Body of pancreas (tissue), 4 donors: ENCODE results near the gene CFAP57. TPM values are rescaled to one million over a fixed set of nuclear protein-coding genes. Genes with fewer than 3 reads are reported as not detected.

Source experiments
- ATAC-seq: fragments of 150-250 bp; one replicate; pipeline ENCODE4 v1.9.1; 2016
- DNase-seq, 4 donors: peaks; one replicate each; pipeline ENCODE4 v3.0.0-alpha.2; 2019
- H3K27ac ChIP-seq, 4 donors: fragments of 200-600 bp; sonication (generic); 1 replicate in 3 of 4; 2 replicates in 1 of 4; pipeline versions ENCODE4 v1.5.1 to v1.6.1; 2016 to 2019; ENCODE audit warnings: mild to moderate bottlenecking in 1 of 4, mixed read lengths in 1 of 4, moderate library complexity in 1 of 4
- H3K27me3 ChIP-seq, 2 donors: fragments of 200-600 bp; sonication (generic); one replicate each; pipeline ENCODE4 v1.6.0; 2016; ENCODE audit warnings: mild to moderate bottlenecking in 1 of 2
- H3K36me3 ChIP-seq, 2 donors: fragments of 200-600 bp; sonication (generic); replicated peaks in 1 of 2; 2 replicates each; pipeline ENCODE4 v1.5.1; 2016; ENCODE audit warnings: low read depth in 2 of 2; ENCODE audit not compliant: insufficient read depth in 1 of 2
- H3K4me1 ChIP-seq: fragments of 200-600 bp; sonication (generic); one replicate; pipeline ENCODE4 v1.6.0; 2016
- H3K4me3 ChIP-seq, 2 donors: fragments of 200-600 bp; sonication (generic); 1 replicate in 1 of 2; 2 replicates in 1 of 2; pipeline ENCODE4 v1.5.1; 2016 to 2019
- H3K9me3 ChIP-seq, 3 donors: fragments of 200-600 bp; sonication (generic); 1 replicate in 2 of 3; 2 replicates in 1 of 3; pipeline ENCODE4 v1.5.1; 2016
- POLR2A ChIP-seq, 3 donors: fragments of 450-650 bp; IDR thresholded peaks; one replicate each; pipeline ENCODE4 v1.6.1; 2016; ENCODE audit warnings: antibody characterized with exemption in 3 of 3, mild to moderate bottlenecking in 2 of 3
- WGBS, 2 donors: methylation state at CpG; one replicate each; pipeline ENCODE4 v1.1.5; 2017; 5-methylcytosine and 5-hydroxymethylcytosine counted together
- intact Hi-C: fragments of 100-400 bp; cut with DNase I; formaldehyde crosslinking; loops from one replicate; pipeline ENCODE4 v1.15.1; 2023
- microRNA-seq, 2 donors: library from miRNA; unstranded; fragments of <30 nt; microRNA quantifications; one replicate each; pipeline ENCODE4, GENCODE V29; 2016; ENCODE audit warnings: borderline number of aligned reads in 2 of 2, borderline replicate concordance in 2 of 2
- small RNA-seq: library from RNA; depleted of rRNA; stranded (forward); fragments of <200 nt; gene quantifications from one replicate; pipeline ENCODE3, GENCODE V24; 2016
- total RNA-seq, 2 donors: library from RNA; depleted of rRNA; stranded (reverse); fragments of >200 nt; gene quantifications; one replicate each; pipeline ENCODE4 v1.1.0, GENCODE V29; 2016
- TF ChIP-seq, protein P1 (sequence below), 7 experiments: fragments of 450-650 bp in 4 of 7; fragments of 200-600 bp in 3 of 7; sonication (generic) in 3 of 7; IDR thresholded peaks; one replicate each; pipeline ENCODE4 v1.5.1; 2016 to 2019; ENCODE audit warnings: antibody characterized with exemption in 7 of 7

The CFAP57 gene
- total RNA-seq, 2 donors from 2014 or later = 0.26 to 1.3 TPM

DNA sequence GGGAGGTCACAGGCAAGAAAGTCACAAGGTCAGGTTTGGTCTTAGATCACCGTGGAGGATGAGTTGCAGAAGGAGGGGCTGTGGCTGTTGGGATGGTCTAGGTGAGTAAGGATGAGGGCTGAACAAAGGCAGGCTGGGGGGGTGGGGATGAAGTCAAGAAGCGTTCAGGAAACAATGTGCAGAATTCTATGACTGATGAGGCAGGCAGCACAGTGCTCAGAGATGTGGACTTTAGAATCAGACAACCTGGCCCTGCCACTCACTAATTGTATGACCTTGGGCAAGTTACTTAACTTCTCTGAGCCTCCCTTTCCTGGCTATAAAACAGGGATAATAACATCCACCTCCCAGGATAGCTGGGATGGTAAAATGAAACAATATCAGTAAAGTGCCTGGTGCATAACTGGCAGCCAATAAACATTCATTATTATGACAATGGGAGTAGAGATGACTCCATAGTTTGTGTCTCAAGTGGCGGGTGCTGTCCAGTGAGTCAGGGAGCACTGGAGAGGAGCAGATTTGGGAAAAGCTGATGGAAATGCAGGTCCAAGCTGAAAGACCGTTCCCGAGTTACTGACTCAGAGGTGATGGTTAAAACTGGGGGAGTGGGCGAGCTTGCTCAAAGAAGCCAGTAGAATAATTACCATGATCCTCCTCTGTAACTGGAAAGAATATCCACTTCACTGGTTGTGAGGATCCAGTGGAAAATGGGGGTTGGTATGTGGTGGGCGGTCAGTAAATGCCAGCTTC, 130.8 kb downstream of the CFAP57 start:
- H3K27me3 ChIP-seq = no peaks in the 10 kb centered on the region
- DNase-seq = no peak
- no peak overlapping the region for H3K4me3 ChIP-seq
- 62 to 70% methylated on average over 7 of the region's 7 CpGs for WGBS, 2 donors
- ATAC-seq = no peak
- intact Hi-C loops = no loop called here
- no peaks in the 10 kb centered on the region for H3K4me1 ChIP-seq
- no peaks in the 10 kb centered on the region for H3K9me3 ChIP-seq
- no peaks in the 10 kb centered on the region for H3K36me3 ChIP-seq
- H3K27ac ChIP-seq = no peak overlapping the region
- TF ChIP-seq, protein P1, sequence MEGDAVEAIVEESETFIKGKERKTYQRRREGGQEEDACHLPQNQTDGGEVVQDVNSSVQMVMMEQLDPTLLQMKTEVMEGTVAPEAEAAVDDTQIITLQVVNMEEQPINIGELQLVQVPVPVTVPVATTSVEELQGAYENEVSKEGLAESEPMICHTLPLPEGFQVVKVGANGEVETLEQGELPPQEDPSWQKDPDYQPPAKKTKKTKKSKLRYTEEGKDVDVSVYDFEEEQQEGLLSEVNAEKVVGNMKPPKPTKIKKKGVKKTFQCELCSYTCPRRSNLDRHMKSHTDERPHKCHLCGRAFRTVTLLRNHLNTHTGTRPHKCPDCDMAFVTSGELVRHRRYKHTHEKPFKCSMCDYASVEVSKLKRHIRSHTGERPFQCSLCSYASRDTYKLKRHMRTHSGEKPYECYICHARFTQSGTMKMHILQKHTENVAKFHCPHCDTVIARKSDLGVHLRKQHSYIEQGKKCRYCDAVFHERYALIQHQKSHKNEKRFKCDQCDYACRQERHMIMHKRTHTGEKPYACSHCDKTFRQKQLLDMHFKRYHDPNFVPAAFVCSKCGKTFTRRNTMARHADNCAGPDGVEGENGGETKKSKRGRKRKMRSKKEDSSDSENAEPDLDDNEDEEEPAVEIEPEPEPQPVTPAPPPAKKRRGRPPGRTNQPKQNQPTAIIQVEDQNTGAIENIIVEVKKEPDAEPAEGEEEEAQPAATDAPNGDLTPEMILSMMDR (IDR thresholded peaks at IDR 0.05) = no peak
- no peak for TF ChIP-seq POLR2A (IDR thresholded peaks at IDR 0.05)

DNA sequence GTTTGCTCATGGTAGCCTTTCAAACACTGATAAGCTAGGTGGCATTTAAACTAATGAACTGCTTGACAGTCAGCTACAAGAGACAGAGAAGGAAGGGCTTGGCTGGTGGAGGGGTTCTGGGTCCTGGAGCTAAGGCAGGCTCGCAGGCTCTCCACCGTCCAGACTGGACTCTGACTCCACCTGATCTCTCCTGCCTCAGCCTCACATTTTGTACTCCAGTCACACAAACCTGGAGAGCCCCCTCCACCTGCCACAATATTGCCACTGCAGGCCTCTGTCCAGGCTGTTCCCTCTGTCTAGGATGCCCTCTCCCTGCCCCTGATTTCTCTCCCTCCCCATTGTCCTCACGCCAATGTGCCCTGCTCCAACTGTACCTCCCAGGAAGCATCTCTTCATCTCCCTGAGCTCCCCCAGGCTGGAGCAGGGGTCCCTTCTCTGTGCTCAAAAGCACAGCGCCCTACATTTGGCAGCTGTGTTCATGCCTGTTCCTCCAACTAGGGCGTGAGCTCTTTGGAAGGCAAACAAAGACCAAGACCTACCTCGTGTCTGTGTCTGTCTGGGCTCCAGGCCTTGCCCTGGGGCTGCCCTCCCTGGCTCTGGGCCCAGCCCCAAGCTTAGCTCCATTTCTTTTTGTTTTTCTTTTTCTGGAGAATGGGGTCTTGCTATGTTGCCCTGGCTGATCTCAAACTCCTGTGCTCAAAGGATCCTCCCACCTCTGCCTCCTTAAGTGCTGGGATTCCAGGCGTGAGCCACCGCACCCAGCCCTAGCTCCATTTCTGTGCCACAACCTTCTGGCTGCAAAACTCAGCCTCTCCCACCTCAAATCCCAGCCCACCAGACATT, 131.6 kb downstream of the CFAP57 start:
- H3K27ac ChIP-seq = no peak overlapping the region
- H3K27me3 ChIP-seq = no peaks in the 10 kb centered on the region
- ATAC-seq = no peak
- 62 to 75% methylated on average over 8 of the region's 8 CpGs for WGBS, 2 donors
- no peaks in the 10 kb centered on the region for H3K9me3 ChIP-seq
- no peaks in the 10 kb centered on the region for H3K36me3 ChIP-seq
- intact Hi-C loops = no loop called here
- H3K4me1 ChIP-seq = no peaks in the 10 kb centered on the region
- H3K4me3 ChIP-seq = no peak overlapping the region
- no peak for TF ChIP-seq POLR2A (IDR thresholded peaks at IDR 0.05)
- TF ChIP-seq, protein P1 (IDR thresholded peaks at IDR 0.05) = no peak
- DNase-seq = no peak

Small RNA genes lying within 50 kb of the gene (microRNA-seq; reads per million reads assigned to microRNA genes)
- gene MIR6733 = 0 reads per million in 2 donors

Small RNA genes lying within 50 kb of the gene (small RNA-seq; reads per million reads assigned to genes)
- gene RNA5SP46 = not detected

Other genes starting within 250 kb of the CFAP57 start
- gene SLC2A1, start 213.5 kb upstream of the CFAP57 start, total RNA-seq = 10 to 100 TPM in 1 of 2 donors, 1 to 10 TPM in 1; 4.2 to 13.2 TPM
- gene EBNA1BP2, start within 50 bp of the CFAP57 start, total RNA-seq = 10 to 100 TPM; 27.5 to 35.3 TPM
- gene TMEM125, start 97.7 kb downstream of the CFAP57 start, total RNA-seq = 10 to 100 TPM; 45.8 to 51.1 TPM
- gene C1orf210, start 113.3 kb downstream of the CFAP57 start, total RNA-seq = 10 to 100 TPM in 1 of 2 donors, 1 to 10 TPM in 1; 6.6 to 11.7 TPM
- 10 to 100 TPM; 12.2 to 14.0 TPM for gene TIE1, start 128.7 kb downstream of the CFAP57 start, total RNA-seq
- not detected for gene MPL, start 165.5 kb downstream of the CFAP57 start, total RNA-seq
- gene CDC20, start 186.7 kb downstream of the CFAP57 start, total RNA-seq = 1 to 10 TPM in 1 of 2 donors, not detected in 1; 2.3 TPM
- 10 to 100 TPM; 17.5 to 21.8 TPM for gene ELOVL1, start 195.7 kb downstream of the CFAP57 start, total RNA-seq
- gene MED8, start 217.5 kb downstream of the CFAP57 start, total RNA-seq = 10 to 100 TPM; 19.4 to 22.1 TPM
- gene SZT2, start 217.6 kb downstream of the CFAP57 start, total RNA-seq = 10 to 100 TPM; 25.9 to 61.6 TPM